ENCODE data around the gene CRYGN.

Gene CRYGN

GRCh38 chr7:151459726-151460473, 20.0 kb upstream of the CRYGN start (continued):
- TF ChIP-seq TOX (CRISPR knock-in tag; IDR thresholded peaks at IDR 0.05; ENCODE audit: borderline replicate concordance) (no peak), ZFP30 (CRISPR knock-in tag; IDR thresholded peaks at IDR 0.05) (no peak; the same call in 1 of the 2 replicates), TCF4 (CRISPR knock-in tag; IDR thresholded peaks at IDR 0.05; ENCODE audit: borderline replicate concordance) (0 out of 2 replicates have a peak, but pooled peaks have one; percentile 27)

GRCh38 chr7:151457534-151457933, 17.6 kb upstream of the CRYGN start:
- ATAC-seq, result no peak
- no peak for TF ChIP-seq TCF4 (CRISPR knock-in tag; IDR thresholded peaks at IDR 0.05; ENCODE audit: borderline replicate concordance)

- TF ChIP-seq TCF4 (CRISPR knock-in tag; IDR thresholded peaks at IDR 0.05; ENCODE audit: borderline replicate concordance) (no peak), ZNF70 (CRISPR knock-in tag; IDR thresholded peaks at IDR 0.05) (no peak), ZNF8 (CRISPR knock-in tag; IDR thresholded peaks at IDR 0.05) (no peak), PATZ1 (CRISPR knock-in tag; IDR thresholded peaks at IDR 0.05; ENCODE audit: borderline replicate concordance) (no peak), CSRNP3 (CRISPR knock-in tag; IDR thresholded peaks at IDR 0.05) (no peak), ISL1 (CRISPR knock-in tag; IDR thresholded peaks at IDR 0.05) (no peak), PPARA (CRISPR knock-in tag; IDR thresholded peaks at IDR 0.05; ENCODE audit: borderline replicate concordance) (no peak)
- ATAC-seq, result no peak
Observed at GRCh38 chr7:151456782-151457181, 16.8 kb upstream of the CRYGN start.

- no peak for ATAC-seq
- no peak for TF ChIP-seq ZNF70 (CRISPR knock-in tag; IDR thresholded peaks at IDR 0.05)
- TF ChIP-seq ZFP30 (CRISPR knock-in tag; IDR thresholded peaks at IDR 0.05), result no peak
- TF ChIP-seq ZFP3 (CRISPR knock-in tag; IDR thresholded peaks at IDR 0.05), result no peak
- no peak for TF ChIP-seq TOX (CRISPR knock-in tag; IDR thresholded peaks at IDR 0.05; ENCODE audit: borderline replicate concordance)
- TF ChIP-seq ISL1 (CRISPR knock-in tag; IDR thresholded peaks at IDR 0.05), result no peak
- no peak for TF ChIP-seq GLIS3 (CRISPR knock-in tag; IDR thresholded peaks at IDR 0.05)
- no peak for TF ChIP-seq CSDC2 (CRISPR knock-in tag; IDR thresholded peaks at IDR 0.05)
- TF ChIP-seq TSHZ2 (CRISPR knock-in tag; IDR thresholded peaks at IDR 0.05), result no peak
- TF ChIP-seq ZNF565 (CRISPR knock-in tag; conservative IDR thresholded peaks at IDR 0.05; ENCODE audit: low read depth), result no peak
- no peak for TF ChIP-seq CSRNP3 (CRISPR knock-in tag; IDR thresholded peaks at IDR 0.05)
- no peak for TF ChIP-seq OSR1 (CRISPR knock-in tag; IDR thresholded peaks at IDR 0.05)
- no peak for TF ChIP-seq RARB (CRISPR knock-in tag; IDR thresholded peaks at IDR 0.05)
- no peak for TF ChIP-seq ARNTL (CRISPR knock-in tag; IDR thresholded peaks at IDR 0.05; ENCODE audit: borderline replicate concordance, low read depth)
- no peak for TF ChIP-seq ZNF8 (CRISPR knock-in tag; IDR thresholded peaks at IDR 0.05)
- no peak for TF ChIP-seq SNAI2 (CRISPR knock-in tag; IDR thresholded peaks at IDR 0.05)
- TF ChIP-seq PATZ1 (CRISPR knock-in tag; IDR thresholded peaks at IDR 0.05; ENCODE audit: borderline replicate concordance), result no peak
- TF ChIP-seq BACH2 (CRISPR knock-in tag; IDR thresholded peaks at IDR 0.05; ENCODE audit: borderline replicate concordance), result no peak
Observed at GRCh38 chr7:151456276-151456675, 16.3 kb upstream of the CRYGN start.

Data from SK-N-SH treated with all-trans-retinoic acid at 6 μM for 48 hours (cell line).